HG03097 (cell line): ENCODE data around the gene MTMR4.
"Not testable (repeated sequence)": the region's sequence is repeated elsewhere in the genome, so short reads cannot be mapped to it uniquely, and the experiment has no call there.

ENCODE experiments used
- ATAC-seq: cut with Tn5 transposase; IDR thresholded peaks from one replicate; pipeline ENCODE4 v1.9.1; 2021; ENCODE audit not compliant: unreplicated experiment, low FRiP score

Gene MTMR4

GRCh38 chr17:58513965-58514769 lies at the start of gene MTMR4:
TSS of gene MTMR4 (minus strand) at chr17:58514638. CDS start at chr17:58514407, 231 bp downstream.
- ATAC-seq, result no peak

- ATAC-seq, result no peak
Observed at GRCh38 chr17:58560511-58560910, 46.1 kb upstream of the MTMR4 start.

GRCh38 chr17:58557981-58558380 lies 43.5 kb upstream of the MTMR4 start:
- no peak for ATAC-seq

- ATAC-seq, result no peak
Observed at GRCh38 chr17:58556833-58557250, 42.4 kb upstream of the MTMR4 start.

GRCh38 chr17:58555109-58555508 lies 40.7 kb upstream of the MTMR4 start:
- not testable (repeated sequence) for ATAC-seq

- ATAC-seq, result no peak
Observed at GRCh38 chr17:58541249-58541648, 26.8 kb upstream of the MTMR4 start.

GRCh38 chr17:58539698-58540097 lies 25.3 kb upstream of the MTMR4 start:
- no peak for ATAC-seq

GRCh38 chr17:58538811-58539409 lies 24.5 kb upstream of the MTMR4 start:
- no peak for ATAC-seq

- ATAC-seq, result no peak
Observed at GRCh38 chr17:58537266-58537665, 22.8 kb upstream of the MTMR4 start.

- ATAC-seq, result no peak
Observed at GRCh38 chr17:58536542-58536941, 22.1 kb upstream of the MTMR4 start.

GRCh38 chr17:58535431-58535830 lies 21.0 kb upstream of the MTMR4 start:
- no peak for ATAC-seq

GRCh38 chr17:58534901-58535421 lies 20.5 kb upstream of the MTMR4 start:
- ATAC-seq, result no peak

GRCh38 chr17:58534331-58534730 lies 19.9 kb upstream of the MTMR4 start:
- ATAC-seq, result no peak

- no peak for ATAC-seq
Observed at GRCh38 chr17:58533616-58534188, 19.3 kb upstream of the MTMR4 start.

GRCh38 chr17:58532555-58532951 lies 18.1 kb upstream of the MTMR4 start:
- ATAC-seq, result no peak

GRCh38 chr17:58531661-58532554 lies 17.5 kb upstream of the MTMR4 start:
- ATAC-seq, result no peak

- no peak for ATAC-seq
Observed at GRCh38 chr17:58531122-58531521, 16.7 kb upstream of the MTMR4 start.

- no peak for ATAC-seq
Observed at GRCh38 chr17:58530655-58531054, 16.2 kb upstream of the MTMR4 start.

- no peak for ATAC-seq
Observed at GRCh38 chr17:58529275-58529674, 14.8 kb upstream of the MTMR4 start.

GRCh38 chr17:58528443-58528842 lies 14.0 kb upstream of the MTMR4 start:
- ATAC-seq, result no peak

GRCh38 chr17:58527949-58528348 lies 13.5 kb upstream of the MTMR4 start:
- no peak for ATAC-seq
